B cell (primary cell): ENCODE measurements around the gene ICA1.

Source experiments
- CTCF ChIP-seq: fragments of 200-600 bp; IDR thresholded peaks from one replicate; pipeline ENCODE4 v1.8.0; 2022; ENCODE audit warnings: antibody characterized with exemption, mild to moderate bottlenecking
- EZH2 ChIP-seq: IDR thresholded peaks from 2 replicates; pipeline ENCODE4 v1.6.1; 2012; ENCODE audit warnings: borderline replicate concordance, low read depth, mild to moderate bottlenecking, moderate library complexity, low read length; ENCODE audit not compliant: insufficient read depth, poor library complexity, severe bottlenecking

- no peak for TF ChIP-seq CTCF
- no peak for TF ChIP-seq EZH2
Observed at GRCh38 chr7:8147760-8148463, 114.1 kb downstream of the ICA1 start.
